Omental fat pad (tissue), 4 donors: ENCODE measurements around the gene SCN8A. TPM values are rescaled to one million over a fixed set of nuclear protein-coding genes. Genes with fewer than 3 reads are reported as not detected.
"Not testable (repeated sequence)": the region's sequence is repeated elsewhere in the genome, so short reads cannot be mapped to it uniquely, and the experiment has no call there.

ENCODE experiments used
- ATAC-seq: fragments of 150-250 bp; one replicate; pipeline ENCODE4 v1.9.1; 2016; ENCODE audit warnings: mild to moderate bottlenecking, moderate library complexity; ENCODE audit not compliant: low FRiP score
- DNase-seq: peaks from one replicate; pipeline ENCODE4 v3.0.0-alpha.2; 2019; ENCODE audit warnings: low spot score
- total RNA-seq, 4 donors: library from RNA; depleted of rRNA; stranded (reverse); fragments of >200 nt; gene quantifications; one replicate each; pipeline ENCODE4 v1.1.0, GENCODE V29; 2016
- TF ChIP-seq, protein P1 (sequence below), 3 donors: fragments of 450-650 bp; IDR thresholded peaks; one replicate each; pipeline ENCODE4 v1.5.1; 2016 to 2017; ENCODE audit warnings: antibody characterized with exemption in 3 of 3, mild to moderate bottlenecking in 3 of 3, moderate library complexity in 2 of 3

The SCN8A gene
- total RNA-seq, 4 donors from 2014 or later = 0.50 to 1.4 (median 0.67) TPM

DNA sequence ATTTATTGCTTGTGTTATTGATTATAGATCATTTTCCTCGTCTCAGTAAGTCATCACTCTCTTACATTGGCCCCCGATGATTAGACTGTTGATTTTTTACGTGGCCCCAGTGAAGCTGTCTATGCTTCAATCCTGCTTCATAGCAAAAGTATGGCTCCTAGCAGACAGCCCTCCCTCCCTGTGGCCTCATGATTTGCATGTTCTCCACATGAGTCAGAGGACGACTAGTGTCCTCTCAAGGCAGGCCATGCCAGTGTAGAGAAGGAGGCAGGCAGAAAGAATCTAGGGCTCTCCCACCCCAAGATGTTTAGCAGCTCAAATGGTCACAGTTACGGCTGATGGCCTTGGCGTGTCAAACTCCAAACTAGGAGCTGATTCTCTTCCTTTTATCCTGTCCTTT, 197.8 kb downstream of the SCN8A start:
- DNase-seq = no peak
- no peak for ATAC-seq
- TF ChIP-seq, protein P1, sequence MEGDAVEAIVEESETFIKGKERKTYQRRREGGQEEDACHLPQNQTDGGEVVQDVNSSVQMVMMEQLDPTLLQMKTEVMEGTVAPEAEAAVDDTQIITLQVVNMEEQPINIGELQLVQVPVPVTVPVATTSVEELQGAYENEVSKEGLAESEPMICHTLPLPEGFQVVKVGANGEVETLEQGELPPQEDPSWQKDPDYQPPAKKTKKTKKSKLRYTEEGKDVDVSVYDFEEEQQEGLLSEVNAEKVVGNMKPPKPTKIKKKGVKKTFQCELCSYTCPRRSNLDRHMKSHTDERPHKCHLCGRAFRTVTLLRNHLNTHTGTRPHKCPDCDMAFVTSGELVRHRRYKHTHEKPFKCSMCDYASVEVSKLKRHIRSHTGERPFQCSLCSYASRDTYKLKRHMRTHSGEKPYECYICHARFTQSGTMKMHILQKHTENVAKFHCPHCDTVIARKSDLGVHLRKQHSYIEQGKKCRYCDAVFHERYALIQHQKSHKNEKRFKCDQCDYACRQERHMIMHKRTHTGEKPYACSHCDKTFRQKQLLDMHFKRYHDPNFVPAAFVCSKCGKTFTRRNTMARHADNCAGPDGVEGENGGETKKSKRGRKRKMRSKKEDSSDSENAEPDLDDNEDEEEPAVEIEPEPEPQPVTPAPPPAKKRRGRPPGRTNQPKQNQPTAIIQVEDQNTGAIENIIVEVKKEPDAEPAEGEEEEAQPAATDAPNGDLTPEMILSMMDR (IDR thresholded peaks at IDR 0.05) = no peak

DNA sequence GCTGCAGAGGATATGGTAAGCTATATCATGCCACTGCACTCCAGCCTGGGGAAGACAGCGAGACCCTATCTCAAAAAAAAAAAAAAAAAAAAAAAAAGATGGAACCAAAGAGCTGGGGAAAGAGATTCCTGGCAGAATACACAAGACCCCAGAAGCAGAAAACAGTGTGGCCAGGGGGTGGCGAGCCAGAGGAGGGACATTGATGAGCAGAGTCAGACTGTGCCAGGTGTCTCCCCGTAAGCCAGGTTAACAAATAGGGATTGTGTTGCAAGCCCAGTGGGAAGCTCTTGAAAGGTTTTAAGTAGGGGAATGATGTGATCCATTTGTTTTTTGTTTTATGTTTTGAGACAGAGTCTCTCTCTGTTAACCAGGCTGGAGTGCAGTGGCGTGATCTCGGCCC, 201.4 kb downstream of the SCN8A start:
- TF ChIP-seq, protein P1 (IDR thresholded peaks at IDR 0.05) = no peak
- DNase-seq (no peak), ATAC-seq (no peak)

DNA sequence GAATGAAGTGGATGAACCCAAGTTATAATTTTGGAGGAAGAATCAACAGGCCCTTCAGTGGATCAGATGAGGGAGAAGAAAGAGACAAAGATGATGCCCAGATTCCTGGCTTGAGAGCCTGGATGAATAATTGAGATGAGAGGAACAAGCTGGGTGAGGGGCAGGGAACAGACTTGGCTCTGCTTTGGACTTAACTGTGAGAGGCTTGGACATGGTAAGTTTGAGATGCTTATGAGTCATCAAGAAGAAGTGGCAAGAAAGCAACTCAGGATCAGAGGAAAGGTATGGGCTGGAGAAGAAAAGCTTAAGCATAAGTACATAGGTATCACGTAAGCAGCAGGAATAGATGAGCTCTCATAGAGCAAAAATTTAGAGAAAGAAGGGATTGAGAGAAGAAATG, 202.2 kb downstream of the SCN8A start:
- TF ChIP-seq, protein P1 (IDR thresholded peaks at IDR 0.05) = no peak
- ATAC-seq (no peak), DNase-seq (no peak)

DNA sequence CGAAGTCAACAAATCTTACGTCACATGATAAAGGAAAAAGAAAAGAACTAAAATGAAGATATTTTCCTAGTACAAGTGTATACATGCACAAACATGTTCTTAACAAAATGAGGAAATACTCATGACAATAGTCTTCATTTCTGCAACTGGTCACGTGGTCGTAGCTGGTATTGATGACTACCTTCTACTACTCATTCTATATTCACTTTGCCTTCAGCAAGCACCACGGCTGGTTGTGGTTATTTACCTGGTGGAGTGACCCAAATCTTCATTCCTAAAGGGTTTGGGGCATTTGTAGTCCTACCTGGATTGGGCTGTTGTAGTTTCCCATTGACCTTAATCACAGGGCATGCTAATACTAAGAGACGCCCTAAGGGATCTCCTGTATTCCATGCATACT, 206.3 kb downstream of the SCN8A start:
- DNase-seq (no peak), ATAC-seq (no peak)
- TF ChIP-seq, protein P1 (IDR thresholded peaks at IDR 0.05) = no peak

DNA sequence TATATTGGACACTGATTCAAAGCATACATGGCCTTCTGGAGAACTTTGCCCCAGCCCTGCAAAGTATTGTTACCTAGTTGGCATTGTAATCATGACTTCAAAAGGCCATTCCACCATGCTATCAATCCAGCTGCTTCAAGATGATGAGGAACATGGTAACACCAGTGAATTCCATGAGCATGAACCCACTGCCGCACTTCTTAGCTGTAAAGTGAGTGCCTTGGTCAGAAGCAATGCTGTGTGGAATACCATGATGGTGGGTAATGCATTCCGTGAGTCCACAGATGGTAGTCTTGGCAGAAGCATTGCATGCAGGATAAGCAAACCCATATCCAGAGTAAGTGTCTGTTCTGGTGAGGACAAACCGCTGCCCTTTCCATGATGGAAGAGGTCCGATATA, 207.0 kb downstream of the SCN8A start:
- ATAC-seq, DNase-seq: not testable (repeated sequence)

DNA sequence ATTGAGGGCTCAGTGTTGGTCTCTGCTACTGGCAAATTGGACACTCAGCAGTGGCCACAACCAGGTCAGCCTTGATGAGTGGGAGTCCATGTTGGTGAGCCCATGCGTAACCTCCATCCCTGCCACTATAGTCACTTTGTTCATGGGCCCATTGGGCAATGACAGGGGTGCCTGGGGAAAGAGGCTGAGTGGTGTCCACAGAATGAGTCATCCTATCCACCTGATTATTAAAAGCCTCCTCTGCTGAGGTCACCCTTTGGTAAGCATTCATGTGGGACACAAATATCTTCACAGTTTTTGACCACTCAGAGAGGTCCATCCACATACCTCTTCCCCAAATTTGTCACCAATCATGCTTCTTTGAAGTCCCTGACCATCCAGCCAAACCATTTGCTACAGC, 207.5 kb downstream of the SCN8A start:
- ATAC-seq (no peak), DNase-seq (no peak)
- TF ChIP-seq, protein P1 (IDR thresholded peaks at IDR 0.05) = no peak

DNA sequence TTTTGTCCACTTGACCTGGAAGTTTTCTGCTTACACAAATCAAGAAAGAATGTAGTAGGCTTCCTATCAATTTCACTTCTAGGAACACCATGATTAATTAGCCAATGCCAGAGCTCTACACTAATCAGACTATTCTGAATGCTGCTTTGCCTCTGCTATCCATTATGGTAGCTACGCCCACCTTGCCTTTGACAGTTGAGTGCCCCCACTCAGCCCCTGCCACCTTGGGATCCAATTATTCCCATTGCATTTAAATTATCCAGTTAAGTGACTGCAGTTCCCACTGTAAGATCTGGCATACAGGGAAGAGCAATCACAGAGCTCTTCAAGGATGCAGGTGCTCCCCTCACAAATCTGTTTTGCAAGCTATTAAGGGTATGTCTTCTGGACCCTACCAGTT, 210.0 kb downstream of the SCN8A start:
- DNase-seq (no peak), ATAC-seq (no peak)
- TF ChIP-seq, protein P1 (IDR thresholded peaks at IDR 0.05) = no peak

DNA sequence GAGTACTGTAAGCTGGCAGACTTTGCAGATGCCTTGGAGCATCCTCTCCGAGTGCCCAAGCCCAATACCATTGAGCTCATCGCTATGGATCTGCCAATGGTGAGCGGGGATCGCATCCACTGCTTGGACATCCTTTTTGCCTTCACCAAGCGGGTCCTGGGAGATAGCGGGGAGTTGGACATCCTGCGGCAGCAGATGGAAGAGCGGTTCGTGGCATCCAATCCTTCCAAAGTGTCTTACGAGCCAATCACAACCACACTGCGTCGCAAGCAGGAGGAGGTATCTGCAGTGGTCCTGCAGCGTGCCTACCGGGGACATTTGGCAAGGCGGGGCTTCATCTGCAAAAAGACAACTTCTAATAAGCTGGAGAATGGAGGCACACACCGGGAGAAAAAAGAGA, 215.9 kb downstream of the SCN8A start:
- ATAC-seq (no peak), DNase-seq (no peak)
- TF ChIP-seq, protein P1 (IDR thresholded peaks at IDR 0.05) = no peak
